GM12878 (cell line): ENCODE measurements around the gene SLC35E3. TPM values are rescaled to one million over a fixed set of nuclear protein-coding genes. Genes with fewer than 3 reads are reported as not detected.

Experiments
- ATAC-seq: fragments of 200-7000 bp; cut with Tn5 transposase; 3 replicates; pipeline ENCODE4 v1.9.1; 2020; ENCODE audit warnings: mild to moderate bottlenecking, moderate library complexity
- BruUV-seq: library from RNA; stranded (reverse); fragments of 400-500 nt; replicated peaks from 2 replicates; lab custom pipeline; 2021; lab: Mats Ljungman, UMichigan
- CTCF ChIA-PET: fragments of 300-600 bp; sonication (Branson Sonifier 250); formaldehyde crosslinking; extraction: SDS; loops from one replicate; lab custom pipeline; 2021; ENCODE audit warnings: inconsistent platforms; lab: Yijun Ruan, JAX
- POLR2A ChIA-PET: fragments of 350-600 bp; formaldehyde crosslinking; extraction: SDS; loops from one replicate; lab custom pipeline; 2021; ENCODE audit warnings: inconsistent platforms; lab: Charles Lee
- RAD21 ChIA-PET: fragments of 300-600 bp; sonication (Branson Sonifier 250); formaldehyde crosslinking; loops from one replicate; lab custom pipeline; 2023; ENCODE audit warnings: antibody characterized with exemption; ENCODE audit not compliant: unreplicated experiment; lab: Charles Lee
- SMC1A ChIA-PET: fragments of 300-600 bp; sonication (Branson Sonifier 250); formaldehyde crosslinking; loops from one replicate; lab custom pipeline; 2023; ENCODE audit not compliant: unreplicated experiment, uncharacterized antibody; lab: Charles Lee
- DNase-seq: peaks from one replicate; pipeline ENCODE4 v3.0.0-alpha.2; 2011; ENCODE audit warnings: low read depth, low spot score
- FAIRE-seq: peaks from 3 replicates; lab custom pipeline; 2011; peaks lifted over from hg19 to GRCh38; lab: Jason Lieb, UNC
- H2AFZ ChIP-seq: 2 replicates; pipeline ENCODE4 v1.6.0; 2011; ENCODE audit warnings: low read depth, low read length, control low read depth; ENCODE audit not compliant: control insufficient read depth
- H3K27ac ChIP-seq: 2 replicates; pipeline ENCODE4 v1.5.1; 2011; ENCODE audit warnings: control low read depth; ENCODE audit not compliant: control insufficient read depth, insufficient read depth
- H3K27me3 ChIP-seq, 2 experiments: replicated peaks in 1 of 2; 2 replicates each; pipeline versions ENCODE4 v1.6.0 to v1.6.1; 2011; ENCODE audit warnings: low read length in 1 of 2; ENCODE audit not compliant: control insufficient read depth in 2 of 2, insufficient read depth in 2 of 2
- H3K36me3 ChIP-seq, 2 experiments: 2 replicates each; pipeline ENCODE4 v1.5.1; 2011; ENCODE audit warnings: low read length in 1 of 2; ENCODE audit not compliant: control insufficient read depth in 2 of 2, insufficient read depth in 2 of 2
- H3K4me1 ChIP-seq: 2 replicates; pipeline ENCODE4 v1.6.1; 2011; ENCODE audit warnings: mild to moderate bottlenecking, low read length, moderate library complexity, mixed read lengths; ENCODE audit not compliant: control insufficient read depth, insufficient read depth
- H3K4me2 ChIP-seq: 2 replicates; pipeline ENCODE4 v1.6.0; 2011; ENCODE audit warnings: control low read depth; ENCODE audit not compliant: control insufficient read depth, insufficient read depth
- H3K4me3 ChIP-seq: fragments of 200-600 bp; sonication (generic); 2 replicates; pipeline ENCODE4 v1.5.1; 2016
- H3K79me2 ChIP-seq: 2 replicates; pipeline ENCODE4 v1.6.0; 2011; ENCODE audit warnings: low read length; ENCODE audit not compliant: control insufficient read depth, insufficient read depth
- H3K9ac ChIP-seq: 2 replicates; pipeline ENCODE4 v1.8.0; 2011; ENCODE audit warnings: low read length, control low read depth, mixed read lengths; ENCODE audit not compliant: control insufficient read depth, insufficient read depth
- H3K9me3 ChIP-seq: replicated peaks from 3 replicates; pipeline ENCODE4 v1.5.1; 2011; ENCODE audit warnings: mild to moderate bottlenecking, low read length; ENCODE audit not compliant: control insufficient read depth, insufficient read depth
- H4K20me1 ChIP-seq: 2 replicates; pipeline ENCODE4 v1.6.0; 2011; ENCODE audit not compliant: control insufficient read depth, insufficient read depth
- CEBPB ChIP-seq, 2 experiments: fragments of 150-350 bp in 1 of 2; IDR thresholded peaks; 2 replicates each; pipeline ENCODE4 v1.6.1; 2012 to 2014; ENCODE audit warnings: low read depth in 2 of 2, low read length in 2 of 2, borderline replicate concordance in 1 of 2, inconsistent platforms in 1 of 2
- DPF2 ChIP-seq: fragments of 450-650 bp; IDR thresholded peaks from 2 replicates; pipeline ENCODE4 v1.6.1; 2017; ENCODE audit warnings: mild to moderate bottlenecking
- E4F1 ChIP-seq: fragments of 450-650 bp; IDR thresholded peaks from 2 replicates; pipeline ENCODE4 v1.6.1; 2018; ENCODE audit warnings: borderline replicate concordance, mild to moderate bottlenecking; ENCODE audit not compliant: partially characterized antibody
- FOS ChIP-seq: IDR thresholded peaks from 3 replicates; pipeline ENCODE4 v1.6.1; 2011; ENCODE audit warnings: borderline replicate concordance; ENCODE audit not compliant: insufficient read length; ENCODE audit errors: extremely low read depth
- IRF3 ChIP-seq: fragments of 450-650 bp; IDR thresholded peaks from 2 replicates; pipeline ENCODE4 v1.6.1; 2014; ENCODE audit warnings: mild to moderate bottlenecking
- KAT2A ChIP-seq: conservative IDR thresholded peaks from 2 replicates; pipeline ENCODE4 v1.6.1; 2011; ENCODE audit warnings: low read depth, low read length; ENCODE audit not compliant: control insufficient read depth
- MTA3 ChIP-seq: IDR thresholded peaks from 2 replicates; pipeline ENCODE4 v1.6.1; 2012; ENCODE audit warnings: low read length, inconsistent platforms, borderline replicate concordance
- NR2C1 ChIP-seq: fragments of 450-650 bp; IDR thresholded peaks from 2 replicates; pipeline ENCODE4 v1.6.1; 2017; ENCODE audit warnings: antibody characterized with exemption, mild to moderate bottlenecking, moderate library complexity
- POLR2A ChIP-seq: IDR thresholded peaks from 2 replicates; pipeline ENCODE4 v1.6.1; 2011; ENCODE audit warnings: low read depth, mild to moderate bottlenecking, low read length
- POLR2AphosphoS2 ChIP-seq: IDR thresholded peaks from 2 replicates; pipeline ENCODE4 v1.6.1; 2011; ENCODE audit warnings: low read depth, mild to moderate bottlenecking, low read length, improper control_type of control experiment, moderate library complexity
- PRDM15 ChIP-seq: fragments of 450-650 bp; formaldehyde crosslinking; IDR thresholded peaks from 2 replicates; pipeline ENCODE4 v1.4.0; 2020; ENCODE audit warnings: mild to moderate bottlenecking, moderate library complexity
- SIN3A ChIP-seq: IDR thresholded peaks from 2 replicates; pipeline ENCODE4 v1.6.1; 2012; ENCODE audit warnings: low read depth, low read length, improper control_type of control experiment
- SMAD5 ChIP-seq: IDR thresholded peaks from 2 replicates; pipeline ENCODE4 v1.6.1; 2016; ENCODE audit warnings: antibody characterized with exemption, low read depth
- TBL1XR1 ChIP-seq: IDR thresholded peaks from 2 replicates; pipeline ENCODE4 v1.6.1; 2012; ENCODE audit warnings: low read depth, low read length, improper control_type of control experiment
- YY1 ChIP-seq: IDR thresholded peaks from 2 replicates; pipeline ENCODE4 v1.6.1; 2011; ENCODE audit warnings: low read depth, mild to moderate bottlenecking, low read length
- ZNF274 ChIP-seq: IDR thresholded peaks from one replicate; pipeline ENCODE4 v1.8.0; 2011; ENCODE audit not compliant: insufficient read length, insufficient read depth
- ZNF384 ChIP-seq: IDR thresholded peaks from 2 replicates; pipeline ENCODE4 v1.6.1; 2012; ENCODE audit warnings: low read depth, mild to moderate bottlenecking, low read length, improper control_type of control experiment, borderline replicate concordance
- ZSCAN29 ChIP-seq: fragments of 450-650 bp; IDR thresholded peaks from 2 replicates; pipeline ENCODE4 v1.6.1; 2017; ENCODE audit warnings: mild to moderate bottlenecking, moderate library complexity
- WGBS: methylation state at CpG from one replicate; pipeline ENCODE4 v1.1.6; 2016; ENCODE audit warnings: low lambda C conversion rate; ENCODE audit not compliant: insufficient replicate concordance, insufficient coverage; ENCODE audit errors: missing lambda C conversion rate; 5-methylcytosine and 5-hydroxymethylcytosine counted together
- in situ Hi-C: fragments of 300-500 bp; cut with MboI; formaldehyde crosslinking; loops from 9 replicates; pipeline ENCODE4 v1.14.3; 2018; ENCODE audit warnings: mixed read lengths
- intact Hi-C: fragments of 100-400 bp; cut with micrococcal nuclease; formaldehyde crosslinking; loops from one replicate; pipeline ENCODE4 v1.14.2; 2022; ENCODE audit not compliant: unreplicated experiment
- polyA plus RNA-seq, 11 experiments: library from polyadenylated mRNA; depleted of rRNA in 4 of 11; unstranded in 6 of 11; stranded (reverse) in 5 of 11; fragments of >200 nt; fragmentation: Nextera tagmentation in 4 of 11; fragmentation: Illumina TruSeq in 1 of 11; extraction: Ambion mirVana in 4 of 11; extraction: Trizol in 1 of 11; gene quantifications; 1 replicate in 1 of 11; 2 replicates in 10 of 11; pipeline versions ENCODE4 v1.2.1 to v1.2.3, GENCODE V29; 2011 to 2016; ENCODE audit warnings: inconsistent platforms in 2 of 11, missing spikeins in 2 of 11, low read depth in 1 of 11
- total RNA-seq, 4 experiments: library from RNA; depleted of rRNA in 3 of 4; stranded (reverse); fragments of >200 nt in 3 of 4; fragmentation: Illumina TruSeq in 1 of 4; extraction: Trizol in 1 of 4; gene quantifications; 2 replicates each; pipeline versions ENCODE4 v1.2.1 to v1.2.3, GENCODE V29; 2013 to 2021

SLC35E3 gene
- total and polyA plus RNA-seq, 10 of the 15 experiments (the other 5 are each of a cell fraction or from before 2014, with no cell fraction given), result 3.6 to 19.8 (median 6.1) TPM

- 95% methylated on average over 4 of the region's 4 CpGs for WGBS
- ATAC-seq (no peak), FAIRE-seq (no peak), DNase-seq (no peak)
- H3K9ac ChIP-seq, result no peak overlapping the region
- no peak overlapping the region for H3K4me3 ChIP-seq
- CTCF ChIA-PET, result no interaction called here
- H3K4me1 ChIP-seq, result peaks cover 6% of the 10 kb centered on the region; the same call in 1 of the 2 replicates
- no peak for TF ChIP-seq SMAD5
- TF ChIP-seq ZNF274, result no peak
- no peak for TF ChIP-seq IRF3
- TF ChIP-seq E4F1, result no peak
- no peak for TF ChIP-seq SIN3A
- no peak for TF ChIP-seq PRDM15 (CRISPR knock-in tag)
- TF ChIP-seq ZNF384, result no peak
- TF ChIP-seq TBL1XR1, result no peak
- no peak for TF ChIP-seq KAT2A
- no peak for TF ChIP-seq POLR2A
- no peak for TF ChIP-seq MTA3
- no peak for TF ChIP-seq DPF2
- TF ChIP-seq CEBPB (IDR thresholded peaks at IDR 0.05; ENCODE audit: borderline replicate concordance in 1 of 2, low read depth in 2 of 2, low read length in 2 of 2), result no peak
- TF ChIP-seq FOS, result no peak
- TF ChIP-seq POLR2AphosphoS2, result no peak
- TF ChIP-seq NR2C1, result no peak
- no peak for TF ChIP-seq YY1
- TF ChIP-seq ZSCAN29, result no peak
- H3K9me3 ChIP-seq, result no peaks in the 10 kb centered on the region
- peaks cover 0 to 3% of the 10 kb centered on the region in 2 experiments; a peak in 1 of 4 replicates for H3K36me3 ChIP-seq
- H3K79me2 ChIP-seq, result no peaks in the 10 kb centered on the region
- intact Hi-C loops, result no loop called here
- H4K20me1 ChIP-seq, result no peaks in the 10 kb centered on the region
- no peak overlapping the region for H3K4me2 ChIP-seq
- BruUV-seq, result no TSS peak
- RAD21 ChIA-PET, result no interaction called here
- SMC1A ChIA-PET, result interaction anchor here (1.0 to 1.2 kb wide), 2 partner anchors 19 to 416 kb away, joined by 3 to 5 read pairs; no protein-coding TSS in a partner anchor
- no peaks in the 10 kb centered on the region for H3K27me3 ChIP-seq
- H3K27ac ChIP-seq, result no peak overlapping the region
- H2AFZ ChIP-seq, result no peak overlapping the region
- in situ Hi-C loops, result no loop called here
- POLR2A ChIA-PET, result no interaction called here
These were observed 22.5 kb downstream of the SLC35E3 start for GRCh38 chr12:68768431-68768939.
